GM19397 (cell line): Measurements from ENCODE around the gene CCR2.
"Not testable (repeated sequence)": the region's sequence is repeated elsewhere in the genome, so short reads cannot be mapped to it uniquely, and the experiment has no call there.

Experiments
- ATAC-seq: cut with Tn5 transposase; IDR thresholded peaks from one replicate; pipeline ENCODE4 v1.9.1; 2021; ENCODE audit warnings: mild to moderate bottlenecking, moderate library complexity; ENCODE audit not compliant: unreplicated experiment

The CCR2 gene

GRCh38 chr3:46353647-46354410 is at the start of gene CCR2:
CCR2 (plus strand) TSS chr3:46354111; CDS start chr3:46357528, 3,417 bp downstream.
- no peak for ATAC-seq

GRCh38 chr3:46304739-46305138 is 49.2 kb upstream of the CCR2 start:
- no peak for ATAC-seq

- ATAC-seq = no peak
Measured at GRCh38 chr3:46312991-46313390, 40.9 kb upstream of the CCR2 start.

- ATAC-seq = no peak
Measured at GRCh38 chr3:46314517-46314916, 39.4 kb upstream of the CCR2 start.

GRCh38 chr3:46316206-46316605 is 37.7 kb upstream of the CCR2 start:
- no peak for ATAC-seq

- no peak for ATAC-seq
Measured at GRCh38 chr3:46318207-46318927, 35.5 kb upstream of the CCR2 start.

- ATAC-seq = no peak
Measured at GRCh38 chr3:46321461-46322104, 32.3 kb upstream of the CCR2 start.

- ATAC-seq = no peak
Measured at GRCh38 chr3:46324036-46324435, 29.9 kb upstream of the CCR2 start.

GRCh38 chr3:46325645-46326300 is 28.1 kb upstream of the CCR2 start:
- no peak for ATAC-seq

- not testable (repeated sequence) for ATAC-seq
Measured at GRCh38 chr3:46330676-46331075, 23.2 kb upstream of the CCR2 start.

GRCh38 chr3:46334741-46335478 is 19.0 kb upstream of the CCR2 start:
- no peak for ATAC-seq

GRCh38 chr3:46335541-46335940 is 18.4 kb upstream of the CCR2 start:
- no peak for ATAC-seq

- no peak for ATAC-seq
Measured at GRCh38 chr3:46337911-46338310, 16.0 kb upstream of the CCR2 start.

- no peak for ATAC-seq
Measured at GRCh38 chr3:46338840-46339239, 15.1 kb upstream of the CCR2 start.

- no peak for ATAC-seq
Measured at GRCh38 chr3:46344476-46344875, 9.4 kb upstream of the CCR2 start.

GRCh38 chr3:46348823-46349482 is 5.0 kb upstream of the CCR2 start:
- no peak for ATAC-seq

GRCh38 chr3:46349484-46350261 is 4.2 kb upstream of the CCR2 start:
- peak; percentile 75 for ATAC-seq

GRCh38 chr3:46350262-46350565 is 3.7 kb upstream of the CCR2 start:
- ATAC-seq = peak; percentile 36

- no peak for ATAC-seq
Measured at GRCh38 chr3:46351646-46352045, 2.3 kb upstream of the CCR2 start.

- no peak for ATAC-seq
Measured at GRCh38 chr3:46353090-46353489, 821 bp upstream of the CCR2 start.
